NT2/D1 (cell line): Measurements from ENCODE around the gene MORN2.

Experiments
- YY1 ChIP-seq: IDR thresholded peaks from 2 replicates; pipeline ENCODE4 v1.6.1; 2011; ENCODE audit not compliant: insufficient read length, insufficient read depth
- ZNF274 ChIP-seq: IDR thresholded peaks from 2 replicates; pipeline ENCODE4 v1.6.1; 2011; ENCODE audit warnings: mild to moderate bottlenecking, low read depth, low read length

DNA sequence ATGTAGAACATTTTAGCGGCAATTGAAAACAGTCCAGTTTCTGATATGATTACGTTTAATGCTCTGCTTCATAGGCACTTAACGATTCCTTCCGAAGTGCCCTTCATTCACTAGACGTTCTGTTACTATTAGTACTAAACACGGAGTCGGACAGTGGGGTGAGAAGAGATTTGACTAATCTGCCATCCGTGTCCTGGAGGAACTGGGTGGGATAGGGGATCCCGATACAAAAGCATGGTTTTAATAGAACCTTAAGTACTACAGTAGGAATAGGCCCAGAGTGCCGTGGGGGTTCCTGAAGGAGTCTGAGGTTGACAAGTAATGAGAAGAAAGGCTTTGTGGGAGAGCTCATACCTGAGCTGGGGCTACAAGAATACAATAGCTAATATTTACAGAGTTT, 631 bp downstream of the MORN2 start:
- no peak for TF ChIP-seq ZNF274
- no peak for TF ChIP-seq YY1
